Neural cell (in vitro differentiated cells): Measurements from ENCODE around the gene FRMD1.

Experiments
- CTCF ChIP-seq: fragments of 450-650 bp; IDR thresholded peaks from 2 replicates; pipeline ENCODE4 v1.5.1; 2014; ENCODE audit warnings: antibody characterized with exemption, mild to moderate bottlenecking, moderate library complexity; ENCODE audit not compliant: poor library complexity, severe bottlenecking
- EZH2 ChIP-seq: fragments of 200-600, 300-800 bp; shearing (Covaris generic), sonication (generic); IDR thresholded peaks from 2 replicates; pipeline ENCODE4 v1.6.1; 2014; ENCODE audit warnings: antibody characterized with exemption, low read length, borderline replicate concordance, mild to moderate bottlenecking; ENCODE audit not compliant: insufficient read depth, poor library complexity, severe bottlenecking
- MXI1 ChIP-seq: fragments of 450-650 bp; conservative IDR thresholded peaks from 2 replicates; pipeline ENCODE4 v1.6.1; 2014; ENCODE audit warnings: antibody characterized with exemption, mild to moderate bottlenecking; ENCODE audit not compliant: poor library complexity, severe bottlenecking
- POLR2AphosphoS5 ChIP-seq: IDR thresholded peaks from 2 replicates; pipeline ENCODE4 v1.6.1; 2012
- REST ChIP-seq: IDR thresholded peaks from 2 replicates; pipeline ENCODE4 v1.6.1; 2012; ENCODE audit warnings: borderline replicate concordance
- SMC3 ChIP-seq: fragments of 450-650 bp; conservative IDR thresholded peaks from 2 replicates; pipeline ENCODE4 v1.6.1; 2014; ENCODE audit warnings: antibody characterized with exemption, mild to moderate bottlenecking, moderate library complexity; ENCODE audit not compliant: poor library complexity
- TAF1 ChIP-seq: IDR thresholded peaks from 2 replicates; pipeline ENCODE4 v1.6.1; 2012; ENCODE audit warnings: low read depth

- TF ChIP-seq CTCF (no peak), TAF1 (no peak), POLR2AphosphoS5 (no peak), REST (no peak), SMC3 (no peak), EZH2 (no peak), MXI1 (no peak)
These were observed 24.0 kb downstream of the FRMD1 start for GRCh38 chr6:168054765-168055560.
